ENCODE results near the gene EVA1A.

GRCh38 chr2:75500633-75501032 lies 60.1 kb downstream of the EVA1A start:
- no peak for TF ChIP-seq CTCF (IDR thresholded peaks at IDR 0.05; ENCODE audit: low read depth, low read length, poor library complexity, severe bottlenecking)
- no peak for TF ChIP-seq EZH2phosphoT487 (IDR thresholded peaks at IDR 0.05; ENCODE audit: borderline replicate concordance, low read length)

Data from DOHH2 (cell line).